Endothelial cell of umbilical vein (primary cell): ENCODE measurements around the gene SELENON. TPM values are rescaled to one million over a fixed set of nuclear protein-coding genes. Genes with fewer than 3 reads are reported as not detected.

Source experiments
- BruUV-seq: library from RNA; stranded (reverse); fragments of 400-500 nt; replicated peaks from 2 replicates; lab custom pipeline; 2021; lab: Mats Ljungman, UMichigan
- CTCF ChIA-PET: fragments of 300-600, 350-600 bp; sonication (Branson Sonifier 250); formaldehyde crosslinking; loops from one replicate; lab custom pipeline; 2021; ENCODE audit warnings: antibody characterized with exemption, inconsistent platforms; lab: Charles Lee
- POLR2A ChIA-PET: fragments of 300-600, 350-600 bp; sonication (Branson Sonifier 250); formaldehyde crosslinking; loops from one replicate; lab custom pipeline; 2021; ENCODE audit warnings: antibody characterized with exemption, inconsistent platforms; lab: Charles Lee
- DNase-seq: peaks from one replicate; pipeline ENCODE4 v3.0.0-alpha.2; 2011; ENCODE audit warnings: low read depth, low spot score
- FAIRE-seq: peaks from 2 replicates; lab custom pipeline; 2011; peaks lifted over from hg19 to GRCh38; lab: Jason Lieb, UNC
- H2AFZ ChIP-seq: 2 replicates; pipeline ENCODE4 v1.6.0; 2012; ENCODE audit warnings: low read depth, low read length, control low read depth, inconsistent platforms
- H3K27ac ChIP-seq: 2 replicates; pipeline ENCODE4 v1.5.1; 2011; ENCODE audit warnings: low read depth, mild to moderate bottlenecking, control low read depth, low read length, moderate library complexity; ENCODE audit not compliant: insufficient read depth
- H3K27me3 ChIP-seq, 2 experiments: 2 replicates each; pipeline versions ENCODE4 v1.6.0 to v1.6.1; 2011; ENCODE audit warnings: low read length in 2 of 2, mixed read lengths in 1 of 2; ENCODE audit not compliant: control insufficient read depth in 2 of 2, insufficient read depth in 2 of 2
- H3K36me3 ChIP-seq, 2 experiments: 2 replicates in 1 of 2; 3 replicates in 1 of 2; pipeline ENCODE4 v1.5.1; 2011; ENCODE audit warnings: low read length in 2 of 2, mild to moderate bottlenecking in 1 of 2, moderate library complexity in 1 of 2; ENCODE audit not compliant: control insufficient read depth in 2 of 2, insufficient read depth in 2 of 2; ENCODE audit errors: extremely low read depth in 1 of 2
- H3K4me1 ChIP-seq: 3 replicates; pipeline ENCODE4 v1.5.1; 2011; ENCODE audit warnings: mild to moderate bottlenecking, low read length; ENCODE audit not compliant: control insufficient read depth, insufficient read depth; ENCODE audit errors: extremely low read depth
- H3K4me2 ChIP-seq: 2 replicates; pipeline ENCODE4 v1.6.1; 2011; ENCODE audit warnings: low read length, control low read depth, mixed read lengths; ENCODE audit not compliant: insufficient read depth
- H3K4me3 ChIP-seq, 3 experiments: fragments of 200-600 bp in 1 of 3; sonication (generic), shearing (Covaris generic) in 1 of 3; replicated peaks in 1 of 3; 2 replicates each; pipeline ENCODE4 v1.5.1; 2011 to 2016; ENCODE audit warnings: control low read depth in 3 of 3, low read length in 3 of 3, mild to moderate bottlenecking in 2 of 3, inconsistent platforms in 1 of 3, low read depth in 1 of 3, moderate library complexity in 1 of 3; ENCODE audit not compliant: insufficient read depth in 1 of 3
- H3K79me2 ChIP-seq: 2 replicates; pipeline ENCODE4 v1.6.0; 2012; ENCODE audit warnings: low read length, inconsistent platforms; ENCODE audit not compliant: control insufficient read depth, insufficient read depth
- H3K9ac ChIP-seq: replicated peaks from 2 replicates; pipeline ENCODE3; 2011; ENCODE audit warnings: low read length, control low read depth; ENCODE audit not compliant: insufficient read depth; ENCODE audit errors: extremely low read depth
- H3K9me1 ChIP-seq: replicated peaks from 3 replicates; pipeline ENCODE4 v1.6.0; 2011; ENCODE audit warnings: mild to moderate bottlenecking, low read length; ENCODE audit not compliant: control insufficient read depth, insufficient read depth; ENCODE audit errors: extremely low read depth
- H3K9me3 ChIP-seq: replicated peaks from 2 replicates; pipeline ENCODE4 v1.5.1; 2012; ENCODE audit warnings: low read length, inconsistent platforms; ENCODE audit not compliant: control insufficient read depth, insufficient read depth
- H4K20me1 ChIP-seq: replicated peaks from 2 replicates; pipeline ENCODE3; 2011; ENCODE audit warnings: mild to moderate bottlenecking, low read length; ENCODE audit not compliant: control insufficient read depth, insufficient read depth; ENCODE audit errors: extremely low read depth
- CTCF ChIP-seq, 2 donors: IDR thresholded peaks; 1 replicate in 1 of 2; 2 replicates in 1 of 2; pipeline ENCODE4 v1.5.1; 2011; ENCODE audit warnings: low read length in 2 of 2, mild to moderate bottlenecking in 2 of 2, moderate library complexity in 2 of 2, control low read depth in 1 of 2, inconsistent platforms in 1 of 2, low read depth in 1 of 2; ENCODE audit not compliant: insufficient read depth in 1 of 2; ENCODE audit errors: extremely low read depth in 1 of 2
- EZH2 ChIP-seq: IDR thresholded peaks from 2 replicates; pipeline ENCODE4 v1.6.1; 2012; ENCODE audit warnings: borderline replicate concordance, low read depth, mild to moderate bottlenecking, moderate library complexity, low read length, inconsistent platforms; ENCODE audit not compliant: severe bottlenecking
- FOS ChIP-seq: IDR thresholded peaks from 2 replicates; pipeline ENCODE4 v1.6.1; 2011; ENCODE audit warnings: mild to moderate bottlenecking, low read length, moderate library complexity, borderline replicate concordance; ENCODE audit not compliant: insufficient read depth
- GATA2 ChIP-seq: IDR thresholded peaks from 2 replicates; pipeline ENCODE4 v1.7.0; 2011; ENCODE audit warnings: low read depth, mild to moderate bottlenecking, moderate library complexity, mixed read lengths, low read length; ENCODE audit not compliant: insufficient read length, insufficient read depth
- JUN ChIP-seq: IDR thresholded peaks from 2 replicates; pipeline ENCODE4 v1.6.1; 2011; ENCODE audit warnings: borderline replicate concordance, low read depth; ENCODE audit not compliant: insufficient read length, insufficient read depth
- MAX ChIP-seq: IDR thresholded peaks from 2 replicates; pipeline ENCODE4 v1.6.1; 2011; ENCODE audit not compliant: insufficient read depth, insufficient read length
- MYC ChIP-seq: IDR thresholded peaks from one replicate; pipeline ENCODE4 v1.6.1; 2011; ENCODE audit warnings: mild to moderate bottlenecking, low read depth, low read length
- POLR2A ChIP-seq: IDR thresholded peaks from 2 replicates; pipeline ENCODE4 v1.6.1; 2012; ENCODE audit warnings: low read depth, mild to moderate bottlenecking, control low read depth, low read length
- POLR2AphosphoS5 ChIP-seq: IDR thresholded peaks from 2 replicates; pipeline ENCODE4 v1.6.1; 2012; ENCODE audit warnings: low read depth, mild to moderate bottlenecking, control low read depth, low read length, moderate library complexity; ENCODE audit not compliant: insufficient read depth
- dilution Hi-C: fragments of 300-500 bp; cut with MboI; formaldehyde crosslinking; loops from one replicate; pipeline ENCODE4 v1.15.0; 2019; ENCODE audit warnings: low sequenced_read_pairs; ENCODE audit not compliant: extremely low pct_ligation_motif_present
- intact Hi-C: fragments of 100-400 bp; cut with micrococcal nuclease; formaldehyde crosslinking; loops from one replicate; pipeline ENCODE4 v1.10.0; 2022
- polyA plus RNA-seq, 4 experiments: library from polyadenylated mRNA; depleted of rRNA in 3 of 4; stranded (reverse) in 3 of 4; unstranded in 1 of 4; fragments of >200 nt; gene quantifications; 2 replicates each; pipeline versions ENCODE4 v1.2.1 to v1.2.3, GENCODE V29; 2011 to 2012; ENCODE audit warnings: missing spikeins in 1 of 4
- total RNA-seq: library from RNA; stranded (reverse); gene quantifications from 2 replicates; pipeline ENCODE4 v1.2.3, GENCODE V29; 2021

SELENON gene
- total and polyA plus RNA-seq, 2 donors (not counting 3 experiments of a cell fraction or from before 2014, with no cell fraction given), result 117 to 182 TPM

GRCh38 chr1:25831569-25832196 lies 31.7 kb downstream of the SELENON start:
- no peaks in the 10 kb centered on the region for H3K27me3 ChIP-seq
- ChIA-PET POLR2A (interaction anchor here (0.6 kb wide), 1 partner anchor 157 kb away, joined by 7 read pairs; no protein-coding TSS in a partner anchor), CTCF (interaction anchor here (0.7 to 1.6 kb wide), 3 partner anchors 15 to 327 kb away, joined by 3 to 6 read pairs (median 4); no protein-coding TSS in a partner anchor)
- TF ChIP-seq GATA2 (no peak), MYC (no peak), CTCF (IDR thresholded peaks at IDR 0.05; ENCODE audit: extremely low read depth in 1 of 2, insufficient read depth in 1 of 2, low read depth in 1 of 2, low read length in 2 of 2) (no peak), MAX (no peak), POLR2AphosphoS5 (no peak), EZH2 (no peak), POLR2A (no peak), JUN (no peak), FOS (no peak)
- H4K20me1 ChIP-seq, result no peaks in the 10 kb centered on the region
- H3K9me3 ChIP-seq, result no peaks in the 10 kb centered on the region
- H3K4me2 ChIP-seq, result no peak overlapping the region
- no TSS peak for BruUV-seq
- peaks cover 5% of the 10 kb centered on the region for H3K4me1 ChIP-seq
- H3K9ac ChIP-seq, result no peak overlapping the region
- dilution Hi-C loops (no loop called here), intact Hi-C loops (no loop called here)
- H3K4me3 ChIP-seq, result no peak overlapping the region
- no peaks in the 10 kb centered on the region for H3K9me1 ChIP-seq
- no peak overlapping the region for H2AFZ ChIP-seq
- no peak for DNase-seq
- H3K27ac ChIP-seq, result no peak overlapping the region
- no peaks in the 10 kb centered on the region for H3K79me2 ChIP-seq
- peaks cover 15 to 26% of the 10 kb centered on the region in 2 experiments for H3K36me3 ChIP-seq
- no peak for FAIRE-seq
